Stomach (tissue), 4 donors: Measurements from ENCODE around the gene ZDHHC16.
A peak's percentile ranks its signal among the peaks of the same experiment; 100 is the strongest.

ENCODE experiments used
- EP300 ChIP-seq: sonication (generic); formaldehyde crosslinking; IDR thresholded peaks from one replicate; pipeline ENCODE4 v1.6.1; 2017; ENCODE audit warnings: antibody characterized with exemption
- POLR2A ChIP-seq, 4 donors: fragments of 450-650 bp; IDR thresholded peaks; one replicate each; pipeline ENCODE4 v1.6.1; 2016; ENCODE audit warnings: antibody characterized with exemption in 4 of 4, control low read depth in 2 of 4, mild to moderate bottlenecking in 1 of 4, moderate library complexity in 1 of 4
- POLR2AphosphoS5 ChIP-seq, 3 donors: sonication (generic); formaldehyde crosslinking; IDR thresholded peaks; one replicate each; pipeline ENCODE4 v1.6.1; 2016; ENCODE audit warnings: antibody characterized with exemption in 3 of 3
- TF ChIP-seq, protein P1 (sequence below), 7 experiments: fragments of 450-650 bp in 4 of 7; fragments of 200-600 bp in 3 of 7; sonication (generic) in 3 of 7; IDR thresholded peaks; one replicate each; pipeline ENCODE4 v1.5.1; 2016 to 2019; ENCODE audit warnings: antibody characterized with exemption in 7 of 7, control low read depth in 2 of 7, mild to moderate bottlenecking in 1 of 7

DNA sequence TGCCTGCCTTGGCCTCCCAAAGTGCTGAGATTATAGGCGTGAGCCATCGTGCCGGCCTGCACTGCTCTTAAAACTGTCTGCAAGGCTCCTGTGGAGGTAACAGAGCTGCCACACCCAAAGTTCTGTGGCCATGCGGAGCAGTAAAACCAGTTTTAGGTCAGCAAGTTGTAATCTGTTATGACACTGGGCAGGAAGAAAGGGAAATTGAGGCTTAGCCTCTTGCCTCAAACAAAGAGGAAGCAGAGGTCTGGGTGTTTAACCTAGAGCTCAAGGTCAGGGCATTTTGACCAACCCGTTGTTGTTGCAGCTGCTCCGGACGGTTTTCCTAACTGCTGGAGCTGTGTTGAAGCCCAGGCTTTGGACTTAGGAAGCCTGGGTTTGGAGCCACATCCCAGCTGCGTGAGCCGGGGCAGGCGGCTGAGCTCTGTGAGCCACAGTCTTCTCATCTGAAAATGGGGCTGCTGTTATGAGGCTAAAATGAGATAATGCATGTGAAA lies 37.4 kb upstream of the ZDHHC16 start:
- TF ChIP-seq, protein P1, sequence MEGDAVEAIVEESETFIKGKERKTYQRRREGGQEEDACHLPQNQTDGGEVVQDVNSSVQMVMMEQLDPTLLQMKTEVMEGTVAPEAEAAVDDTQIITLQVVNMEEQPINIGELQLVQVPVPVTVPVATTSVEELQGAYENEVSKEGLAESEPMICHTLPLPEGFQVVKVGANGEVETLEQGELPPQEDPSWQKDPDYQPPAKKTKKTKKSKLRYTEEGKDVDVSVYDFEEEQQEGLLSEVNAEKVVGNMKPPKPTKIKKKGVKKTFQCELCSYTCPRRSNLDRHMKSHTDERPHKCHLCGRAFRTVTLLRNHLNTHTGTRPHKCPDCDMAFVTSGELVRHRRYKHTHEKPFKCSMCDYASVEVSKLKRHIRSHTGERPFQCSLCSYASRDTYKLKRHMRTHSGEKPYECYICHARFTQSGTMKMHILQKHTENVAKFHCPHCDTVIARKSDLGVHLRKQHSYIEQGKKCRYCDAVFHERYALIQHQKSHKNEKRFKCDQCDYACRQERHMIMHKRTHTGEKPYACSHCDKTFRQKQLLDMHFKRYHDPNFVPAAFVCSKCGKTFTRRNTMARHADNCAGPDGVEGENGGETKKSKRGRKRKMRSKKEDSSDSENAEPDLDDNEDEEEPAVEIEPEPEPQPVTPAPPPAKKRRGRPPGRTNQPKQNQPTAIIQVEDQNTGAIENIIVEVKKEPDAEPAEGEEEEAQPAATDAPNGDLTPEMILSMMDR (IDR thresholded peaks at IDR 0.05) = no peak
- peak in 1 of 3 donors; percentile 17 for TF ChIP-seq POLR2AphosphoS5 (IDR thresholded peaks at IDR 0.05)
- no peak for TF ChIP-seq POLR2A (IDR thresholded peaks at IDR 0.05)
- TF ChIP-seq EP300 = no peak
